Measurements from ENCODE around the gene CHST7. TPM values are rescaled to one million over a fixed set of nuclear protein-coding genes. Genes with fewer than 3 reads are reported as not detected.

Gene CHST7
- polyA plus RNA-seq, 1 donor from 2014 or later, result 4.9 TPM

DNA sequence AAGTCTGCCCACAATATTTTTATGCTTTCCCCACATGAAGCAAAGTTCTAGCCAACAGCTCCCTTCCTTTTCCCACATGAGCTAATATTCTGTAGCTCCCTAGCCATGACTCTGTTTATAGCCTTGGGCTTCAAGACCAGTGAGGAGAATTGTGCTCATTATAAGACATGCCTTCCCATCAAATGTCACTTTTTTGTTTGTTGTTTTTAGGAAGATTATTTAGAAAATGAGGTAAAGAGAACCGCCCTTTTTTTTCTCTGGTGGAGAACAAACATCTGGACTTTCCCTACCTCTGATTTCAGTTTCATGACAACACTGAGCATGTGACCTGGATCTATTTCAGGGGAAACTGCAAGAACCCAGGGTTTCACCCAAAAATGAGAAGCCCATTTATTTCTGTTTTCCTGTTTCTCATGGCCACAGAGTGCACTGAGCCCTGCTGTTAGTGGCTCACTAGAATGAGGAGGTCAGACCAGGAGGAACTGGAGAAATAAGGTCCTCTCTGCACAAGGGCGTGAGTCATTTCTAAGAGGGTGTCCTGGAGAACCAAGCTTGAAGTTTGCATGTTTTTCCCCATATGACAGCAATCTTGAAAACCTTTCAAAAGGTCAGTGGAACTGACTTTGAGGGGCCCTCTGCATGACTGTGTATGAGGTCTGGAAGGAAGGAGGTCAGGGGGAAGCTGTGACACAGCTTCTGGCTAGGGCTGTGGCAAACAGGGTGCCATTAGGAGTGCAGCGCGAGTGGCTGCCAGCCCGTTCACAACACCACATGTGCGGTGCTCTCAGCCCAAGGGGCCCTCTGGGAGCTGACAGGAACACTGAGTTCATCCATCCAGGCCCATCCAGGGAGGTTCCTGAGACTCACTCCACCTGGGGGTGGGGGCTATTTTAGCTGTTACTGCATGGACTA is 55.2 kb downstream of the CHST7 start:
- TF ChIP-seq EZH2 (IDR thresholded peaks at IDR 0.05; ENCODE audit: borderline replicate concordance, insufficient read depth, low read length, poor library complexity, severe bottlenecking) (no peak), SMC3 (conservative IDR thresholded peaks at IDR 0.05; ENCODE audit: poor library complexity) (no peak), TAF1 (IDR thresholded peaks at IDR 0.05; ENCODE audit: low read depth) (no peak), POLR2AphosphoS5 (IDR thresholded peaks at IDR 0.05) (no peak), EP300 (conservative IDR thresholded peaks at IDR 0.05; ENCODE audit: poor library complexity, severe bottlenecking) (no peak)
- TF ChIP-seq, protein P1, sequence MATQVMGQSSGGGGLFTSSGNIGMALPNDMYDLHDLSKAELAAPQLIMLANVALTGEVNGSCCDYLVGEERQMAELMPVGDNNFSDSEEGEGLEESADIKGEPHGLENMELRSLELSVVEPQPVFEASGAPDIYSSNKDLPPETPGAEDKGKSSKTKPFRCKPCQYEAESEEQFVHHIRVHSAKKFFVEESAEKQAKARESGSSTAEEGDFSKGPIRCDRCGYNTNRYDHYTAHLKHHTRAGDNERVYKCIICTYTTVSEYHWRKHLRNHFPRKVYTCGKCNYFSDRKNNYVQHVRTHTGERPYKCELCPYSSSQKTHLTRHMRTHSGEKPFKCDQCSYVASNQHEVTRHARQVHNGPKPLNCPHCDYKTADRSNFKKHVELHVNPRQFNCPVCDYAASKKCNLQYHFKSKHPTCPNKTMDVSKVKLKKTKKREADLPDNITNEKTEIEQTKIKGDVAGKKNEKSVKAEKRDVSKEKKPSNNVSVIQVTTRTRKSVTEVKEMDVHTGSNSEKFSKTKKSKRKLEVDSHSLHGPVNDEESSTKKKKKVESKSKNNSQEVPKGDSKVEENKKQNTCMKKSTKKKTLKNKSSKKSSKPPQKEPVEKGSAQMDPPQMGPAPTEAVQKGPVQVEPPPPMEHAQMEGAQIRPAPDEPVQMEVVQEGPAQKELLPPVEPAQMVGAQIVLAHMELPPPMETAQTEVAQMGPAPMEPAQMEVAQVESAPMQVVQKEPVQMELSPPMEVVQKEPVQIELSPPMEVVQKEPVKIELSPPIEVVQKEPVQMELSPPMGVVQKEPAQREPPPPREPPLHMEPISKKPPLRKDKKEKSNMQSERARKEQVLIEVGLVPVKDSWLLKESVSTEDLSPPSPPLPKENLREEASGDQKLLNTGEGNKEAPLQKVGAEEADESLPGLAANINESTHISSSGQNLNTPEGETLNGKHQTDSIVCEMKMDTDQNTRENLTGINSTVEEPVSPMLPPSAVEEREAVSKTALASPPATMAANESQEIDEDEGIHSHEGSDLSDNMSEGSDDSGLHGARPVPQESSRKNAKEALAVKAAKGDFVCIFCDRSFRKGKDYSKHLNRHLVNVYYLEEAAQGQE (IDR thresholded peaks at IDR 0.05; ENCODE audit: borderline replicate concordance), result no peak
- TF ChIP-seq, protein P2, sequence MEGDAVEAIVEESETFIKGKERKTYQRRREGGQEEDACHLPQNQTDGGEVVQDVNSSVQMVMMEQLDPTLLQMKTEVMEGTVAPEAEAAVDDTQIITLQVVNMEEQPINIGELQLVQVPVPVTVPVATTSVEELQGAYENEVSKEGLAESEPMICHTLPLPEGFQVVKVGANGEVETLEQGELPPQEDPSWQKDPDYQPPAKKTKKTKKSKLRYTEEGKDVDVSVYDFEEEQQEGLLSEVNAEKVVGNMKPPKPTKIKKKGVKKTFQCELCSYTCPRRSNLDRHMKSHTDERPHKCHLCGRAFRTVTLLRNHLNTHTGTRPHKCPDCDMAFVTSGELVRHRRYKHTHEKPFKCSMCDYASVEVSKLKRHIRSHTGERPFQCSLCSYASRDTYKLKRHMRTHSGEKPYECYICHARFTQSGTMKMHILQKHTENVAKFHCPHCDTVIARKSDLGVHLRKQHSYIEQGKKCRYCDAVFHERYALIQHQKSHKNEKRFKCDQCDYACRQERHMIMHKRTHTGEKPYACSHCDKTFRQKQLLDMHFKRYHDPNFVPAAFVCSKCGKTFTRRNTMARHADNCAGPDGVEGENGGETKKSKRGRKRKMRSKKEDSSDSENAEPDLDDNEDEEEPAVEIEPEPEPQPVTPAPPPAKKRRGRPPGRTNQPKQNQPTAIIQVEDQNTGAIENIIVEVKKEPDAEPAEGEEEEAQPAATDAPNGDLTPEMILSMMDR (IDR thresholded peaks at IDR 0.05; ENCODE audit: poor library complexity, severe bottlenecking), result no peak
- H3K27ac ChIP-seq (ENCODE audit: low read length), result no peak overlapping the region
- no peaks in the 10 kb centered on the region for H3K9me2 ChIP-seq (ENCODE audit: insufficient read depth, low read length)
- no peaks in the 10 kb centered on the region for H3K27me3 ChIP-seq (ENCODE audit: insufficient read depth, low read depth, low read length)
- H4K20me1 ChIP-seq (ENCODE audit: insufficient read depth), result no peaks in the 10 kb centered on the region
- H3K9me3 ChIP-seq (ENCODE audit: low read length), result no peaks in the 10 kb centered on the region
- no peak overlapping the region for H3K9ac ChIP-seq (ENCODE audit: low read length)
- H3F3A ChIP-seq (ENCODE audit: insufficient read depth, low read length, poor library complexity, severe bottlenecking), result no peaks in the 10 kb centered on the region
- no peaks in the 10 kb centered on the region for H3K79me2 ChIP-seq (replicated peaks; ENCODE audit: insufficient read depth, low read length)
- no peak overlapping the region for H3K4me2 ChIP-seq (ENCODE audit: low read length)
- no peak overlapping the region for H3K4me3 ChIP-seq (ENCODE audit: low read length)
- H2AFZ ChIP-seq (ENCODE audit: low read depth, low read length), result no peak overlapping the region
- no peaks in the 10 kb centered on the region for H3K36me3 ChIP-seq (ENCODE audit: insufficient read depth, low read length)

DNA sequence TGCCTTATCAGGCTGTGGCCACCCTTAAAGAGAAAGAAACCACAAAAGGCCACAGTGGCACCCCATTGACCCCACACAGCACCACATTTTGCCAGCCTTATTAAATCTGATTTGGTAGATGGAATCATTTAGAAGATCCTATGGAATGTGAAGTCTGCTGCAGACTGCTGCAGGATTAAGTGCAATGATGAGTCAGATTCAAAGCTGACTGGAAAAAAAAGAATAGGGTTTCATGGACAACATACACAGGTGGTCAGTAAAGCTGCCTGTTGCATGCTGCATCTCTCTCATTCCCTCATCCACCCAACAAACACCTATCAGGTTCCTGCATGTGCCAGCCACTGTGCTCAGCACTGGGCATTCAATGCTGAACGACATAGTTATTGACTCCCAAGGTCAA is 56.6 kb downstream of the CHST7 start:
- Histone ChIP-seq H3K27ac (ENCODE audit: low read length) (no peak overlapping the region), H3K4me2 (ENCODE audit: low read length) (no peak overlapping the region), H3K4me3 (ENCODE audit: low read length) (no peak overlapping the region), H4K20me1 (ENCODE audit: insufficient read depth) (no peaks in the 10 kb centered on the region), H3K9ac (ENCODE audit: low read length) (no peak overlapping the region), H2AFZ (ENCODE audit: low read depth, low read length) (no peak overlapping the region), H3K27me3 (ENCODE audit: insufficient read depth, low read depth, low read length) (no peaks in the 10 kb centered on the region), H3K9me3 (ENCODE audit: low read length) (no peaks in the 10 kb centered on the region), H3K9me2 (ENCODE audit: insufficient read depth, low read length) (no peaks in the 10 kb centered on the region), H3K36me3 (ENCODE audit: insufficient read depth, low read length) (no peaks in the 10 kb centered on the region), H3F3A (ENCODE audit: insufficient read depth, low read length, poor library complexity, severe bottlenecking) (no peaks in the 10 kb centered on the region), H3K79me2 (replicated peaks; ENCODE audit: insufficient read depth, low read length) (no peaks in the 10 kb centered on the region)
- TF ChIP-seq EP300 (conservative IDR thresholded peaks at IDR 0.05; ENCODE audit: poor library complexity, severe bottlenecking) (no peak), SMC3 (conservative IDR thresholded peaks at IDR 0.05; ENCODE audit: poor library complexity) (no peak), TAF1 (IDR thresholded peaks at IDR 0.05; ENCODE audit: low read depth) (no peak), POLR2AphosphoS5 (IDR thresholded peaks at IDR 0.05) (no peak), EZH2 (IDR thresholded peaks at IDR 0.05; ENCODE audit: borderline replicate concordance, insufficient read depth, low read length, poor library complexity, severe bottlenecking) (no peak), MXI1 (conservative IDR thresholded peaks at IDR 0.05; ENCODE audit: poor library complexity, severe bottlenecking) (no peak), RAD21 (conservative IDR thresholded peaks at IDR 0.05) (no peak)
- TF ChIP-seq, protein P2 (IDR thresholded peaks at IDR 0.05; ENCODE audit: poor library complexity, severe bottlenecking), result no peak
- TF ChIP-seq, protein P1 (IDR thresholded peaks at IDR 0.05; ENCODE audit: borderline replicate concordance), result no peak

Data from neural cell (in vitro differentiated cells).